MG63 (cell line): ENCODE data around the gene OR4Q3. TPM values are rescaled to one million over a fixed set of nuclear protein-coding genes. Genes with fewer than 3 reads are reported as not detected.

ENCODE experiments used
- total RNA-seq: library from RNA; depleted of rRNA; stranded (reverse); fragments of >200 nt; shearing (Covaris generic); gene quantifications from 2 replicates; pipeline ENCODE4 v1.2.3, GENCODE V29; 2014; ENCODE audit warnings: low replicate concordance; rRNA removed

OR4Q3 gene
- total RNA-seq, 1 experiment from 2014 or later, result not detected

Other genes with a start within 250 kb of the OR4Q3 start
- gene OR11H2, start 29.7 kb upstream of the OR4Q3 start, total RNA-seq, result not detected in 2 replicates
- not detected in 2 replicates for gene OR4M1, start 29.9 kb downstream of the OR4Q3 start, total RNA-seq
- gene OR4N2, start 60.2 kb downstream of the OR4Q3 start, total RNA-seq, result not detected in 2 replicates
- not detected in 2 replicates for gene OR4K2, start 131.6 kb downstream of the OR4Q3 start, total RNA-seq
- not detected in 2 replicates for gene OR4K5, start 177.0 kb downstream of the OR4Q3 start, total RNA-seq
- not detected in 2 replicates for gene OR4K1, start 187.3 kb downstream of the OR4Q3 start, total RNA-seq
- not detected in 2 replicates for gene OR4K15, start 232.0 kb downstream of the OR4Q3 start, total RNA-seq